ENCODE measurements around the gene ATP6V1B1. TPM values are rescaled to one million over a fixed set of nuclear protein-coding genes. Genes with fewer than 3 reads are reported as not detected.

The ATP6V1B1 gene
- total and polyA plus RNA-seq, 7 donors: 0.10 to 0.70 (median 0.38) TPM; not detected in 2

- TF ChIP-seq, protein P1, sequence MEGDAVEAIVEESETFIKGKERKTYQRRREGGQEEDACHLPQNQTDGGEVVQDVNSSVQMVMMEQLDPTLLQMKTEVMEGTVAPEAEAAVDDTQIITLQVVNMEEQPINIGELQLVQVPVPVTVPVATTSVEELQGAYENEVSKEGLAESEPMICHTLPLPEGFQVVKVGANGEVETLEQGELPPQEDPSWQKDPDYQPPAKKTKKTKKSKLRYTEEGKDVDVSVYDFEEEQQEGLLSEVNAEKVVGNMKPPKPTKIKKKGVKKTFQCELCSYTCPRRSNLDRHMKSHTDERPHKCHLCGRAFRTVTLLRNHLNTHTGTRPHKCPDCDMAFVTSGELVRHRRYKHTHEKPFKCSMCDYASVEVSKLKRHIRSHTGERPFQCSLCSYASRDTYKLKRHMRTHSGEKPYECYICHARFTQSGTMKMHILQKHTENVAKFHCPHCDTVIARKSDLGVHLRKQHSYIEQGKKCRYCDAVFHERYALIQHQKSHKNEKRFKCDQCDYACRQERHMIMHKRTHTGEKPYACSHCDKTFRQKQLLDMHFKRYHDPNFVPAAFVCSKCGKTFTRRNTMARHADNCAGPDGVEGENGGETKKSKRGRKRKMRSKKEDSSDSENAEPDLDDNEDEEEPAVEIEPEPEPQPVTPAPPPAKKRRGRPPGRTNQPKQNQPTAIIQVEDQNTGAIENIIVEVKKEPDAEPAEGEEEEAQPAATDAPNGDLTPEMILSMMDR (IDR thresholded peaks at IDR 0.05): no peak
Measured at GRCh38 chr2:70895249-70895648, 40.5 kb upstream of the ATP6V1B1 start.

DNA sequence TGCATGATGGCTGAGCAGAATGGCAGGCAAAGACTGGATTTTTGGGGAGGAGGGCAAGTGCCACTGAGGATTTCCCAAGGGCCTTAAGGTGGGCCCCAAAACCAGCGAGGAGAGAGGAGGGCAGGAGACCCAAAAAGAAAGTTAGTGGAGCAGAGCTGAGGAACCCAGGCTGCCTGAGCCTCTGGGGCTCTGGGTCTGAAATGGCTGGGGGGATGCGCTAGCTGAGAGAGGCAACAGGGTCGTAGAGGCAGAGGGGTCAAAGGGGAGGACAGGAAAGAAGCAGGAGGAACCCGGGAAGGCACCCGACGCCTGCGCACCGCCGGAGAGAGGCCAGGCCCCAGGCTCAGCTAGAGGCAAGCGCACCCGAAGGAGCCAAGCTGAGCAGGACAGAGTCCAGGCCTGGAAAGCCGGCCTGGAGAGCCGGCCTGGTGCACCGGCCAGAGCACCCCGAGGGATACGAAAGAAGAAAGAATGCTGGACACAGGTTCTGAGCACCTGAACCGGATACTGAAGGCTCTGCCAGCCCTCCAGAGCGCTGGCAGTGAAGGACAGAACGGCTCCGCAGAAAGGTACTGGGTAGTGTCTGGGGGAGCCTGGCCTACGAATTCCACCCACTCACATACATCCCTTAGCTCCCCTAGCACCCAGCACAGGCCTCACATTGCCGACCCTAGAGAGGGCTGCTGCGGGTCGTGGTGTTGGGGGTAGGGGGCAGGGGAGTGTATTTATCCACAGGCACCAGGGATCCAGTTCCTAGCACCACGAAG is 39.5 kb upstream of the ATP6V1B1 start:
- TF ChIP-seq, protein P1 (IDR thresholded peaks at IDR 0.05): no peak
- Histone ChIP-seq H3K4me3 (peak overlapping the region; percentile 8), H3K9me3 (no peaks in the 10 kb centered on the region), H3K27ac (no peak overlapping the region), H3K4me1 (peaks cover 8% of the 10 kb centered on the region), H3K27me3 (ENCODE audit: insufficient read depth in 3 of 3, low read length in 2 of 3) (peaks cover 0 to 72% (median 19%) of the 10 kb centered on the region in 3 donors), H3K36me3 (ENCODE audit: insufficient read depth in 1 of 2, low read depth in 1 of 2) (no peaks in the 10 kb centered on the region)
- whole genome bisulfite sequencing, 3 donors: 37 to 51% (median 50%) methylated on average over 23 to 25 of the region's 25 CpGs
- DNase-seq (no peak), ATAC-seq (no peak)
- intact Hi-C loops (cut with DNase I): no loop called here

More at GRCh38 chr2:70895249-70895648, 40.5 kb upstream of the ATP6V1B1 start:
- Histone ChIP-seq H3K4me1 (peaks cover 2% of the 10 kb centered on the region), H3K27me3 (ENCODE audit: insufficient read depth in 3 of 3, low read length in 2 of 3) (peaks cover 0 to 69% (median 17%) of the 10 kb centered on the region in 3 donors), H3K27ac (no peak overlapping the region), H3K9me3 (no peaks in the 10 kb centered on the region), H3K36me3 (ENCODE audit: insufficient read depth in 1 of 2, low read depth in 1 of 2) (no peaks in the 10 kb centered on the region), H3K4me3 (no peak overlapping the region)
- ATAC-seq: no peak
- WGBS, 3 donors: 78 to 86% (median 81%) methylated on average over 3 of the region's 3 CpGs
- no peak for DNase-seq
- intact Hi-C loops (cut with DNase I): no loop called here

GRCh38 chr2:70896765-70897202 is 38.9 kb upstream of the ATP6V1B1 start:
- Histone ChIP-seq H3K27me3 (ENCODE audit: insufficient read depth in 3 of 3, low read length in 2 of 3) (peaks cover 0 to 75% (median 19%) of the 10 kb centered on the region in 3 donors), H3K27ac (no peak overlapping the region), H3K4me3 (peak overlapping the region; percentile 8), H3K36me3 (ENCODE audit: insufficient read depth in 1 of 2, low read depth in 1 of 2) (no peaks in the 10 kb centered on the region), H3K9me3 (no peaks in the 10 kb centered on the region), H3K4me1 (peaks cover 12% of the 10 kb centered on the region)
- 18 to 32% (median 26%) methylated on average over 16 of the region's 16 CpGs for whole genome bisulfite sequencing, 3 donors
- TF ChIP-seq, protein P1 (IDR thresholded peaks at IDR 0.05): no peak
- intact Hi-C loops (cut with DNase I): no loop called here
- DNase-seq (no peak), ATAC-seq (no peak)

- WGBS, 3 donors: 16 to 24% (median 19%) methylated on average over 33 to 35 of the region's 35 CpGs
- ATAC-seq (no peak), DNase-seq (peak in 1 of 2 donors; percentile 49)
- H3K27me3 ChIP-seq (ENCODE audit: insufficient read depth in 3 of 3, low read length in 2 of 3): peaks cover 0 to 76% (median 23%) of the 10 kb centered on the region in 3 donors
- TF ChIP-seq, protein P1 (IDR thresholded peaks at IDR 0.05): no peak
- intact Hi-C loops (cut with DNase I): no loop called here
- no peaks in the 10 kb centered on the region for H3K36me3 ChIP-seq (ENCODE audit: insufficient read depth in 1 of 2, low read depth in 1 of 2)
- H3K4me3 ChIP-seq: peak overlapping the region; percentile 80
- H3K27ac ChIP-seq: no peak overlapping the region
- peaks cover 14% of the 10 kb centered on the region for H3K4me1 ChIP-seq
- H3K9me3 ChIP-seq: no peaks in the 10 kb centered on the region
Measured at GRCh38 chr2:70897203-70897976, 38.3 kb upstream of the ATP6V1B1 start.

All from psoas muscle (tissue), 8 donors.